HepG2 (cell line): Measurements from ENCODE around the gene TMEM108.

Experiments used
- CBX2 ChIP-seq, 2 experiments: fragments of 200-600 bp in 1 of 2; sonication (generic); formaldehyde crosslinking in 1 of 2; IDR thresholded peaks; 2 replicates each; pipeline versions ENCODE4 v1.7.0 to v1.8.1; 2018 to 2022; ENCODE audit warnings: low read depth in 2 of 2, low read length in 1 of 2, mild to moderate bottlenecking in 1 of 2, missing genetic modification reagents in 1 of 2
- PHF8 ChIP-seq: sonication (generic); formaldehyde crosslinking; IDR thresholded peaks from 2 replicates; pipeline ENCODE4 v1.5.0; 2020; ENCODE audit warnings: missing genetic modification reagents
- REPIN1 ChIP-seq: sonication (generic); formaldehyde crosslinking; IDR thresholded peaks from 2 replicates; pipeline ENCODE4 v1.8.0; 2022; ENCODE audit warnings: missing genetic modification reagents, low read depth, mild to moderate bottlenecking, borderline replicate concordance
- XRCC5 ChIP-seq: fragments of 200-400 bp; formaldehyde crosslinking; optimal IDR thresholded peaks from 2 replicates; pipeline ENCODE3; 2017; ENCODE audit warnings: mild to moderate bottlenecking, low read length
- ZNF124 ChIP-seq: sonication (generic); formaldehyde crosslinking; IDR thresholded peaks from 2 replicates; pipeline ENCODE4 v1.4.0; 2020; ENCODE audit warnings: missing genetic modification reagents
- ZNF24 ChIP-seq: fragments of 450-650 bp; IDR thresholded peaks from 2 replicates; pipeline ENCODE4 v1.6.1; 2017; ENCODE audit warnings: antibody characterized with exemption, mild to moderate bottlenecking
- ZNF598 ChIP-seq: sonication (generic); formaldehyde crosslinking; IDR thresholded peaks from 2 replicates; pipeline ENCODE4 v1.5.1; 2020; ENCODE audit warnings: mild to moderate bottlenecking, missing genetic modification reagents, borderline replicate concordance
- ZNF703 ChIP-seq: sonication (generic); formaldehyde crosslinking; IDR thresholded peaks from 2 replicates; pipeline ENCODE4 v1.5.1; 2020; ENCODE audit warnings: missing genetic modification reagents, mild to moderate bottlenecking, moderate library complexity, borderline replicate concordance
- ZNF766 ChIP-seq: sonication (generic); formaldehyde crosslinking; IDR thresholded peaks from 2 replicates; pipeline ENCODE4 v1.5.0; 2020; ENCODE audit warnings: missing genetic modification reagents, borderline replicate concordance
- TF ChIP-seq, protein P1 (sequence below): sonication (generic); formaldehyde crosslinking; IDR thresholded peaks from 2 replicates; pipeline ENCODE4 v1.5.0; 2020; ENCODE audit warnings: mild to moderate bottlenecking, missing genetic modification reagents, moderate library complexity
- TF ChIP-seq, protein P2 (sequence below): sonication (generic); formaldehyde crosslinking; IDR thresholded peaks from 2 replicates; pipeline ENCODE4 v1.4.0; 2020; ENCODE audit warnings: missing genetic modification reagents
- TF ChIP-seq, protein P3 (sequence below): sonication (generic); formaldehyde crosslinking; IDR thresholded peaks from 2 replicates; pipeline ENCODE4 v1.4.0; 2020; ENCODE audit warnings: missing genetic modification reagents, borderline replicate concordance

DNA sequence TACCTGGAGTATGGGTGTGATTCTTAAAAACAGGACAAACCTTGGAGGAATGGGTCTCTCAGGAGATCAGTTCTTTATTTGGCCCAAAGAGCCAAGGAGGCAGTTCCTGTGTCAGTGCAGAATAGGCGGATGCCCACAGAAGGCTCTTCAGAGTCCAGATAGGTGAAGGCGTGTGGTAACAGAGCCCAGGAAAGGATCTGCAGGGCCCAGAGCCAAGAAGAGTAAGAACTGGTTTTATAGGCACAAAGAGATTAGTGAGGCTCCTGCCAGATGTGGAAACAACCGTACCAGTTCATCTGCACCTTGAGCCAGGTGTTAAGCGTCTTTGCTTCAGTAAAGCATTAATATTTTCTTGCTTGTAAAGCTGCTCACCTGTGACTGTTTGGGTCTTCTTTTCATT, 221.6 kb downstream of the TMEM108 start:
- TF ChIP-seq CBX2 (IDR thresholded peaks at IDR 0.05; ENCODE audit: low read depth, low read length) (no peak), CBX2 (CRISPR knock-in tag; IDR thresholded peaks at IDR 0.05; ENCODE audit: low read depth) (no peak), REPIN1 (no peak), ZNF24 (no peak), ZNF766 (CRISPR knock-in tag) (no peak), ZNF703 (no peak), PHF8 (CRISPR knock-in tag) (no peak), XRCC5 (no peak), ZNF124 (no peak), ZNF598 (no peak)
- TF ChIP-seq, protein P1, sequence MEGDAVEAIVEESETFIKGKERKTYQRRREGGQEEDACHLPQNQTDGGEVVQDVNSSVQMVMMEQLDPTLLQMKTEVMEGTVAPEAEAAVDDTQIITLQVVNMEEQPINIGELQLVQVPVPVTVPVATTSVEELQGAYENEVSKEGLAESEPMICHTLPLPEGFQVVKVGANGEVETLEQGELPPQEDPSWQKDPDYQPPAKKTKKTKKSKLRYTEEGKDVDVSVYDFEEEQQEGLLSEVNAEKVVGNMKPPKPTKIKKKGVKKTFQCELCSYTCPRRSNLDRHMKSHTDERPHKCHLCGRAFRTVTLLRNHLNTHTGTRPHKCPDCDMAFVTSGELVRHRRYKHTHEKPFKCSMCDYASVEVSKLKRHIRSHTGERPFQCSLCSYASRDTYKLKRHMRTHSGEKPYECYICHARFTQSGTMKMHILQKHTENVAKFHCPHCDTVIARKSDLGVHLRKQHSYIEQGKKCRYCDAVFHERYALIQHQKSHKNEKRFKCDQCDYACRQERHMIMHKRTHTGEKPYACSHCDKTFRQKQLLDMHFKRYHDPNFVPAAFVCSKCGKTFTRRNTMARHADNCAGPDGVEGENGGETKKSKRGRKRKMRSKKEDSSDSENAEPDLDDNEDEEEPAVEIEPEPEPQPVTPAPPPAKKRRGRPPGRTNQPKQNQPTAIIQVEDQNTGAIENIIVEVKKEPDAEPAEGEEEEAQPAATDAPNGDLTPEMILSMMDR (CRISPR knock-in tag), result no peak
- TF ChIP-seq, protein P2, sequence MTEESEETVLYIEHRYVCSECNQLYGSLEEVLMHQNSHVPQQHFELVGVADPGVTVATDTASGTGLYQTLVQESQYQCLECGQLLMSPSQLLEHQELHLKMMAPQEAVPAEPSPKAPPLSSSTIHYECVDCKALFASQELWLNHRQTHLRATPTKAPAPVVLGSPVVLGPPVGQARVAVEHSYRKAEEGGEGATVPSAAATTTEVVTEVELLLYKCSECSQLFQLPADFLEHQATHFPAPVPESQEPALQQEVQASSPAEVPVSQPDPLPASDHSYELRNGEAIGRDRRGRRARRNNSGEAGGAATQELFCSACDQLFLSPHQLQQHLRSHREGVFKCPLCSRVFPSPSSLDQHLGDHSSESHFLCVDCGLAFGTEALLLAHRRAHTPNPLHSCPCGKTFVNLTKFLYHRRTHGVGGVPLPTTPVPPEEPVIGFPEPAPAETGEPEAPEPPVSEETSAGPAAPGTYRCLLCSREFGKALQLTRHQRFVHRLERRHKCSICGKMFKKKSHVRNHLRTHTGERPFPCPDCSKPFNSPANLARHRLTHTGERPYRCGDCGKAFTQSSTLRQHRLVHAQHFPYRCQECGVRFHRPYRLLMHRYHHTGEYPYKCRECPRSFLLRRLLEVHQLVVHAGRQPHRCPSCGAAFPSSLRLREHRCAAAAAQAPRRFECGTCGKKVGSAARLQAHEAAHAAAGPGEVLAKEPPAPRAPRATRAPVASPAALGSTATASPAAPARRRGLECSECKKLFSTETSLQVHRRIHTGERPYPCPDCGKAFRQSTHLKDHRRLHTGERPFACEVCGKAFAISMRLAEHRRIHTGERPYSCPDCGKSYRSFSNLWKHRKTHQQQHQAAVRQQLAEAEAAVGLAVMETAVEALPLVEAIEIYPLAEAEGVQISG (CRISPR knock-in tag), result no peak
- TF ChIP-seq, protein P3, sequence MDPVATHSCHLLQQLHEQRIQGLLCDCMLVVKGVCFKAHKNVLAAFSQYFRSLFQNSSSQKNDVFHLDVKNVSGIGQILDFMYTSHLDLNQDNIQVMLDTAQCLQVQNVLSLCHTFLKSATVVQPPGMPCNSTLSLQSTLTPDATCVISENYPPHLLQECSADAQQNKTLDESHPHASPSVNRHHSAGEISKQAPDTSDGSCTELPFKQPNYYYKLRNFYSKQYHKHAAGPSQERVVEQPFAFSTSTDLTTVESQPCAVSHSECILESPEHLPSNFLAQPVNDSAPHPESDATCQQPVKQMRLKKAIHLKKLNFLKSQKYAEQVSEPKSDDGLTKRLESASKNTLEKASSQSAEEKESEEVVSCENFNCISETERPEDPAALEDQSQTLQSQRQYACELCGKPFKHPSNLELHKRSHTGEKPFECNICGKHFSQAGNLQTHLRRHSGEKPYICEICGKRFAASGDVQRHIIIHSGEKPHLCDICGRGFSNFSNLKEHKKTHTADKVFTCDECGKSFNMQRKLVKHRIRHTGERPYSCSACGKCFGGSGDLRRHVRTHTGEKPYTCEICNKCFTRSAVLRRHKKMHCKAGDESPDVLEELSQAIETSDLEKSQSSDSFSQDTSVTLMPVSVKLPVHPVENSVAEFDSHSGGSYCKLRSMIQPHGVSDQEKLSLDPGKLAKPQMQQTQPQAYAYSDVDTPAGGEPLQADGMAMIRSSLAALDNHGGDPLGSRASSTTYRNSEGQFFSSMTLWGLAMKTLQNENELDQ (CRISPR knock-in tag), result no peak
